ENCODE results near the gene ISM1.

DNA sequence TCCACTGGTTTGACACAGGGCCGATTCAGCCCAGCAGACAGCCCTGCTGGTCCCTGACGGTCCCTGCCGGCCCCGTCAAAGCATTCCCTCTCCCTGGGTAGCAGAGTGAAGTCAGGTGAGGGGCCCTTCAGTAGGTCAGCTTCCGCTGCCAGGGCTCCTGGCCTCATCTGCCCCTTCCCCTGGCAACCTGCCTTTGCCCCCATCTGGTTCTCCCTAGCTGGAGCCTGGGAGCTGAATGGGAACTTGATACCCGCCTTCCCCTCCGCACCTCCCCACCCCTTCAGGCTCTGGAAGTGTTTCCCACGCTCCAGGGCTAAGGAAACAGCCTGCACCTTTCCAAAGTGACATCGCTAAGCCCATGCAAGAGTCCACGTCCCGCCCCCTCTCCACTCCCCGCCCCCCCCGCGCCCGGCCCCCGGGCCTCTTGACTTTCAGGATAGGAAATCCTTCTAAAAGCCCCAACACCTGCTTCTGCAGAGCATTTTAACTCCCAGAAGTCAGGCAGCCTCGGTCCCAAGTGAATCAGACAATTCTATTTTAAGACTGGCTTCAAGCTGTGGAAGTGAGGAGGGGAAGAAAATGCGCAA is 53.3 kb downstream of the ISM1 start:
- TF ChIP-seq POLR2A (IDR thresholded peaks at IDR 0.05) = no peak
- TF ChIP-seq, protein P1, sequence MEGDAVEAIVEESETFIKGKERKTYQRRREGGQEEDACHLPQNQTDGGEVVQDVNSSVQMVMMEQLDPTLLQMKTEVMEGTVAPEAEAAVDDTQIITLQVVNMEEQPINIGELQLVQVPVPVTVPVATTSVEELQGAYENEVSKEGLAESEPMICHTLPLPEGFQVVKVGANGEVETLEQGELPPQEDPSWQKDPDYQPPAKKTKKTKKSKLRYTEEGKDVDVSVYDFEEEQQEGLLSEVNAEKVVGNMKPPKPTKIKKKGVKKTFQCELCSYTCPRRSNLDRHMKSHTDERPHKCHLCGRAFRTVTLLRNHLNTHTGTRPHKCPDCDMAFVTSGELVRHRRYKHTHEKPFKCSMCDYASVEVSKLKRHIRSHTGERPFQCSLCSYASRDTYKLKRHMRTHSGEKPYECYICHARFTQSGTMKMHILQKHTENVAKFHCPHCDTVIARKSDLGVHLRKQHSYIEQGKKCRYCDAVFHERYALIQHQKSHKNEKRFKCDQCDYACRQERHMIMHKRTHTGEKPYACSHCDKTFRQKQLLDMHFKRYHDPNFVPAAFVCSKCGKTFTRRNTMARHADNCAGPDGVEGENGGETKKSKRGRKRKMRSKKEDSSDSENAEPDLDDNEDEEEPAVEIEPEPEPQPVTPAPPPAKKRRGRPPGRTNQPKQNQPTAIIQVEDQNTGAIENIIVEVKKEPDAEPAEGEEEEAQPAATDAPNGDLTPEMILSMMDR (IDR thresholded peaks at IDR 0.05) = no peak
